ENCODE data around the gene SLC25A45.

SLC25A45 gene

DNA sequence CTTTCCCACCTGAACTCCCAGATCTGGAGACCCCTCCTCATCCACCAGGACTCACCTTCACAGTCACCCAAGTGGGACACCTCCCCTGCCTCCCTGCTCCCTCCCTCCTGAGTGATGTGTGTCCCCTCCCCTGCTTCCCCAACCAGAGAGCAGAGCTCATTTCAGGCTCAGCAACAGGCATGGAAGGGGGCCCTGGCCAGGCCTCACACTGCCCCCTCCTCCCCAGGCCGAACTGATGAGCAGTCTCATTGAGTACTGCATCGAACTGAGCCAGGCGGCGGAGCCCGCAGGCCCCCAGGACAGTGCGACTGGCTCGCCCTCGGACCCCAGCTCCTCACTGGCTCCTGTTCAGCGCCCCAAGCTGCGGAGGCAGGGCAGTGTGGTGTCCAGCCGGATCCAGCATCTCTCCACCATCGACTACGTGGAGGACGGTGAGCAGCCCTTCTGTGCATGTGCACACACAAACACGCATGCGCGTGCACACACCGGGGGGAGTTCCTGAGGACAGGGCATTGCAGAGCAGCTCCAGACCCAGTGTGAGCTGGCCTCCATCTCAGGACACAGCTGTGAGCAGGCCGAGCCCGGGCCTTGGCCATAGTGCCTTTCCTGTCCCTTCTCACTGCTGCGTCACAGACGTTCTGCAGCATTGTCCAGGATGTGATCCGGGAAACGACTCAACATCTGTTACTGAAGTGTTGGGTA, 22.3 kb upstream of the SLC25A45 start:
- no peak for DNase-seq (ENCODE audit: low read depth)

DNA sequence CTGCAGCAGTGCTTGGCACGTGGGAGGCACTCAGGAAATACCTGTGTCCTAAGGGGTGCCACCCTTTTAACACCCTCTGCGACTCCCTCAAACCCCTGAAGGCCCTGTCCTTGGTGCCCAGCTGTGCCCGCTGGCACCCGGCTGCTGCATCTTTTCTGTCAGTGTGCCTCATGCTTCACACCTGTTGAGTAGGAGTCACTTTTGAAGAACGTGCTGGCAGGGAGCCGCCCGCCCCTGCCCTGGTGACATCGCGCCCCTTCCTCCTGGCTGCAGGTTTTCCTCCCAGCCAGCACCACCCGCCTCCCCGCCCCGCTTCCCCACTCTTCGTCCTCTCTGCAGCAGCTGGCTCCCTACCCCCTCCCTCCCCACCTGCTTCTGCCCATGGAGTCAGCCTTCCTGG, 21.8 kb upstream of the SLC25A45 start:
- no peak for DNase-seq (ENCODE audit: low read depth)

DNA sequence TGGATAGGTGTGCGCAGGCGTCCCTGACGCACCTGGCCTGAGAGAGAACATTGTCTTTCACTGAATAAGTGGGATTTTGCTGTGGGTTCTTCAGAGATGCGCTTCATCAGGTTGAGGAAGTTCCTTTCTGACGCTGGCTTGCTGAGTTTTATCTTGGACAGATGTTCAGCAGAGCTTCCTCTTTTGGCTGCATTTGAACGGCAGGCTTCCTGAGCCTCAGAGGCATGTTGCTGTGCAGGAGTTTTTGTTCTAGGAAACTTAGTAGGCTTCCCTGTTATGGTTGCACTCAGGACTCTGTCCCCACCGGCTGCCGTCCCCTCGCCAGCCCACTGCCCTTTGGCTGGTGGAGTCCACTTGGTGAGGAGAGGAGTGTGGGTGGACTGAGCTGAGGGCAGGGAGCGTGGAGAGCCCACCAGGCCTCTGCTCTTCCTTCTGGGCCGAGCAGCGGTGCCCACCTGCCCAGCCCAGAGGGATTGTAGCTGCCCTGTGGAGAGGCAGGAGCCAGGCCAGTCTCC, 21.2 kb upstream of the SLC25A45 start:
- no peak for DNase-seq (ENCODE audit: low read depth)

DNA sequence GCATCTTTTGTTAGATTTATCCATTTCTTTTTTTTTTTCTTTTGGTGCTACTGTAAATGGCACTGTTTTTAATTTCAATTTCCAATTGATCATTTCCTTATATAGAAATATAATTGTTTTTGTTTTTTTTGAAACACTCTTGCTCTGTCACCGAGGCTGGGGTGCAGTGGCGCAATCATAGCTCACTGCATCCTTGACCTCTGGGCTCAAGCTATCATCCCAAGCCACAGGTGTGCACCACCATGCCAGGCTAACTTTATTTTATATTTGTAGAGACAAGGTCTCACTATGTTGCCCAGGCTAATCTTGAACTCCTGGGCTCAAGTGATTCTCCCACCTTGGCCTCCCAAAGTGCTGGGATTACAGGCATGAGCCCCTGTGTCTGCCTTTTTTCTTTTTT, 20.3 kb upstream of the SLC25A45 start:
- no peak for DNase-seq (ENCODE audit: low read depth)

DNA sequence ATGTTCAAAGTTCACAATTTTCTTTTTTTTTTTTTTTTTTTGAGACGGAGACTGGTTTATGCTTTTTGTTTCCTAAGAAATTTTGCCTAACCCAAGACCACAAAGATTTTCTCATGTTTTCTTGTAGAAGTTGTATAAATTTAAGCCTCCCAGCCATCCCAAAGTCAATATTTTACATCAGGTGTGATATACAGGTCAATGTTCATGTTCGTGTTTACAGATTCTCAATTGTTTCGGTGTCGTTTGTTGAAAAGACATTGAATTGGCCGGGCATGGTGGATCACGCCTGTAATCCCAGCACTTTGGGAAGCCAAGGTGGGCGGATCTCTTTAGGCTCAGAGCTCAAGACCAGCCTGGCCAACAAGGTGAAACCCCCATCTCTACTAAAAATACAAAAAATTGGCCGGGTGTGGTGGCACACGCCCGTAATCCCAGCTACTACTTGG, 19.4 kb upstream of the SLC25A45 start:
- DNase-seq (ENCODE audit: low read depth), result no peak

DNA sequence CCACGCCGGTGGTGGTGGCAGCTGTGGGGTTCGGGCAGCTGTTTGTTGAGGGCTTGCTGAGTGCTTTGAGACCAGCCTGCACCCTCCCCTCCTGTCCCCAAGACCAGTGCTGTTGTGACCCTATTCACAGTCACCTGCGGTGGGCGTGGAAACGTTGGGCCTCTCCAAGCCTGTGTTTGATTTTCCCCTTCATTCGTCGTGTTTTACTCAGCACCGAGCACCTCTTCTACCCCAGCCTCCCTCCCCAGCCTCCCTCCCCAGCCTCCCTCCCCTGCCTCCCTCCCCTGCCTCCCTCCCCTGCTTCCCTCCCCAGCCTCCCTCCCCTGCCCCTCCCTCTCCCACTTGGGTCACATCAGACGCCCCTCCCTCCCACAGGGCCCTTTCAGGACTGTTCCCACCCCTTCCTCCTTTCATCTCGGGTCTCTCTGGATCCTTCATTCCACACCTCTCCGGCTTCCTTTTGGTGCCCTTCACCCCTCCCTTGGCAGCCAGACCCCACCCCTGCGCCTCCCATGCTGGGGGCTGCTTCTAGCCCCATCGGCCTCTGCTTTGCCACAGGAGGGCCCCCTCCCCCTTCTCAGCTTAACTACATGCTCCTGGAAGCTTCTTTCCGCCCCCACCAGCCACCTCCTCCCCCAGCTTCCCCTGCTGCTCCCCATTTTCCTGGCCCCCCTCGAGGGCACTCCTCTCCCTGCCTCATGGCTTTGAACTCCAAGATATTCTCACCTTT, 18.8 kb upstream of the SLC25A45 start:
- no peak for DNase-seq (ENCODE audit: low read depth)

DNA sequence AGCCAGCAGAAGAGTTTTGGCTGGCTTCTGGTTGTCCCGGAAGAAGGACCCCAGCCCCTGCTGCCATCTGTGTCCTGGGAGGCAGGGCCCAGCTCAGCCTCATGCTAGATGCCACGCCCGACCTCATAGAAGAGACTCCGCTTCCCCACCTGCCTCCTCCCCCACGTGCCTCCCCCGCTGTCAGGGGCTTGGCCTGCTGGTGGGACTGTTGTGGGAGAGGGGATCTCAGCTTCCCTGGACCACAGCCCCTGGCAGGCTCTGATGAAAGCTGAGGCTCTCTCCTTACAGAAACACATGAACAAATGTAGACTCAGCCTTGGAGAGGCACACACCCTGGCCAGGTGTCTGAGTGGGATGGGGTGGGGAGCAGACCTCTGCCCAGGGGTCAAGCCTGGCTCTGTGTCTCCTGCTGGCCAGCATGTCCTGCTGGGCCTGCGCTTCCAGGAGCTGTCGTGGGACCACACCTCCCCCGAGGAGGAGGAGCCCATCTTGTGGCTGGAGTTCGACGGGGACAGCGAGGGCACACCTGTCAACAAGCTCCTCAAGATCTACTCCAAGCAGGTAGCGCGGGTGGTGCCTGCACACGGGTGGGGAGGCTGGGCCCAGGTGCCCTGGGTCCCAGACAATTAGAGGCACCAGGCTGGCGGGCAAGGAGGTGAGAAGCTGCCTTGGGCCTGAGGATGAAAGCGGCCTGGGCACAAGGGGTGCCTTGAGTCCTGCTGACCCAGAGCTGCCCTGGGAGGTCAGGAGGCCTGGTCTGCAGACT, 18.0 kb upstream of the SLC25A45 start:
- DNase-seq (ENCODE audit: low read depth), result no peak

DNA sequence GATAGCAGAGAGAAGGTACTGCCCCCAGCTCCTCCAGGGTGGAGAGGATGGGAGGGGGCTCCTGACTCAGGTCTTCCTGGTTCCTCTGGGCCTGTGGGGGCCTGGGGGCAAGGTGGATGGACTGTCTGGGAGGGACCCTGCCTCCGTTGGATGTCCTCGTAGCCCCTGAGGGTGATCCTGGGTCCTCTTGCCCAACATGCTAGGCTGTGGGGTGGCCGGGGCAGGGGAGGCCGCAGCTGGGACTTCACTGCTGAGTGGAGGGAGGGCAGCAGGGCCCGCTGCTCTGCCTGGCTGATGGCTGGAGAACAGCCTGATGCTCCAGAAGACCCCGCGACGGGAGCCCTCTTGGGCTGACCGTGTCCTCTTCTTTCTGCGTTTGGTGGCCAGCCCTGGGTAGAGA, 17.4 kb upstream of the SLC25A45 start:
- DNase-seq (ENCODE audit: low read depth), result no peak

DNA sequence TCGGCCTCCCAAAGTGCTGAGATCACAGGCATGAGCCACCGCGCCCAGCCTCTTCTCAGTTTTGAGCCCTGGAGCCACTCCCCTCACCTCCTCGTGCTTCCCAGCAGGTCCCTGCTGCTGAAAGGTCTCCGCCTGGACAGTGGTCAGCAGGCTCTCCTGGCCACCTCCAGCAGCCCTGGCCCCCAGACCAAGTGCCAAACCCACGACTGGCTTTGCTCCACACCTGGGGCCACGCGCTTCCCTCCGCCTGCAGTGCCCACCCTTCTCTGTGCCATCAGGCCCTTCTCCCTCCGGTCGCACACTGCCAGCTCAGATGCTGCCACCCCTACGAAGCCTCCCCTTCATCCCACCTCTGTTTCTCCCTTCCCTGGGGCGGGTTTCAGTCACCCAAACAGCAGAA, 16.8 kb upstream of the SLC25A45 start:
- DNase-seq (ENCODE audit: low read depth), result no peak

DNA sequence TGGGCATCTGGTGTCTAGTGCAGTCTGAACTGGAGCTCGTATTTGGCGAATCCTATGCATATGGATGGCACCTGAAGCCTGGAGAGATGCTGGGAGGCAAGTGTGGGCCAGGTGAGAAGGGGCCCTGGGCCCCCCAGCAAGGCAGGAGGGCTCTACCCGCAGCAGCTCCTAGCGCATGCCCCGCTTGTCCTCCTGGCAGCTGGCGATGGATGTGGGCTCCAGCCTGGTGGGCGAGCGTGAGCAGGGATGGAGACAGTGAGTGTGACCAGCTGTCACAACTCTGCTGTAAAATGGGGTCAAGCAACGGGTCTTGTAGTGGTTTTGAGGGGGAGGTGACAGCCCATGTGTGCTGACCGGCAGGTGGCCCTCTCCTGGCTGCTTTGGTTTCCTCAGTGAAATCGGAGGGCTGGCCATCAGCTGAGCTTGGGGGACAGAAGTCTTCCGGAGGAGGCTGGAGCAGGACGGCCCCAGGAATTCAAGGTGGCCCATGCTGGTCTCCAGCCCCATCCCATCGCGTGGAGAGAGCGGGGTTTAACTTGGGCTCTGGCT, 16.0 kb upstream of the SLC25A45 start:
- DNase-seq (ENCODE audit: low read depth), result no peak

DNA sequence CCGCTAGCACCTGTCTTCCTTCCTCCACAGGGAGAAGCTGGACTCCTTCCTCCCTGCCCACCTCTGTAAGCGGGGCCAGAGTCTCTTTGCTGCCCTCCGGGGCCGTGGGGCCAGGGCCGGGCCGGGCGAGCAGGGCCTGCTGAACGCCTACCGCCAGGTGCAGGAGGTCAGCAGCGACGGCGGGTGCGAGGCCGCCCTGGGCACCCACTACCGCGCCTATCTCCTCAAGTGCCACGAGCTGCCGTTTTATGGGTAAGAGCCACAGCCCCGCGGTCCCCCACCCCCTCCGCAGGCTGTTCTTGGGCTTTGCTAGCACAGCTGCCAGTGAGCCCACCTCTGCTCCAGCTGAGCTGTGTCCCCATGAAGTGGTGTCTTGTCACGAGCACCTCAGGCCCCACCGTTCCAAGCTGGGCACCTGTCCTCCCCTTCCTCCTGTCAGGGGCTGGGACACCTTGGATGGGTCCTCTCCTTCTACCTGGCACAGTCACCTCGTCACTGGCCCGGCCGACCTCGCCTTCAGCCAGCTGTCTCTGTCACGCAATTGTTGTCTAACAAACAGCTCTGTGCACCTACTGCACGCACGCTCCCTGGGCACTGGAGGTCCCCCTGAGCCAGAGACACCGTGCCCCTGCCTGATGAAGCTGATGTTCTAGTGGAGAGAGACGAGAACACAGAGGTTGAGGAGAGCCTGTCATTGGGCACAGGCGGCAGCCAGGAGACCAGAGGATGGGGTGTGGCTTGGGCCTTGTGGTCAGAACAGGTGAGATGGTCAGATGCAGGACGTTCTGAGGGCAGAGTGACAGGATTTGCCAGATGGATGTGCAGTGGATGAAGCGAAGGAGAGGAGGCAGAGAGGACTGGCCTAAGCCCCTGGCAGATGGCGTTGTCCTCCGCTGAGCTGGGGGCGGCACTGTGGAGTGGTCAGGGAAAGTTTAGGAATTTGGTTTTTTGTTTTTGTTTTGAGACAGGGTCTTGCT, 14.6 kb upstream of the SLC25A45 start:
- DNase-seq (ENCODE audit: low read depth), result no peak

DNA sequence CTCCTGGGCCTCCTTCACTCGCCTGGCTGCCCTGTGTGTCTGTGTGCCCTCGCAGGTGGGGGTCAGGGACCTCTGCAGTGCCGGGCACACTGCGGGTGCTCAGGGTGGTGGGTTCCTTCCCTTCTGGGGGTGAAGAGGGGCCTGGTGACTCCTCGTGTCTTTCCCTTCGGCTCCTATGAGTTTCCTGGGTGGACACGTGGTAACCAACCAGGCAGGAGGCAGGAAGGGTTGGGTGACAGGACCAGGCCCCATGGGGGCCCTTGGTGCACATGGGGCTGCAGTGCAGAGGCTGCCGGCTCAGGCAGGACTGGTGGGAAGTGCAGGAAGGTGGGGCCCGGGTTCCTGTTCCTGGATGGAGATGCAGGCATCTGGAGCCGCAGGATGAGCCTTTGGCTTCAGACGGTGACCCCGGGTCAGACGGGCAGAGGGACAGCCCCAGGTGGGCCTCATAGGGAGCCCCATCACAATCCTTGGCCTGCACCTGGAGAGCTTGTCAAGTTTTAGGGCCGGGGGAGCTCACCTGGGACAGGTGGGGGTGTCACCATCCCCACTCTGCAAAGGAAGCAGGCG, 13.6 kb upstream of the SLC25A45 start:
- no peak for DNase-seq (ENCODE audit: low read depth)

DNA sequence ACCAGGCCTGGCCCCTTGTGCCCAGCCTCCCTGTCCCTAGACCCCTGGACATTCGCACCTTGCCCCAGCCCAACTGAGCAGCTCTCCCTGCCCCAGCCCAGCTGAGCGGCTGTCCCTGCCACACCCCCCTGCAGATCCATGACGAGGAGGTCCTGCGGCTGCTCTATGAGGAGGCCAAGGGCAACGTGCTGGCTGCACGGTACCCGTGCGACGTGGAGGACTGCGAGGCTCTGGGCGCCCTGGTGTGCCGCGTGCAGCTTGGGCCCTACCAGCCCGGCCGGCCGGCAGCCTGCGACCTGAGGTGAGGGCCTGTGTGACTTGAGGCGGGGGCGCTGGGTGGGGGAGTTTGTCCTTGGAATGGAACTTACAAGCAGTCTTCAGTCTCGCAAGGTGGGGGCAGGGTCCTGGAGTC, 11.7 kb upstream of the SLC25A45 start:
- no peak for DNase-seq (ENCODE audit: low read depth)

DNA sequence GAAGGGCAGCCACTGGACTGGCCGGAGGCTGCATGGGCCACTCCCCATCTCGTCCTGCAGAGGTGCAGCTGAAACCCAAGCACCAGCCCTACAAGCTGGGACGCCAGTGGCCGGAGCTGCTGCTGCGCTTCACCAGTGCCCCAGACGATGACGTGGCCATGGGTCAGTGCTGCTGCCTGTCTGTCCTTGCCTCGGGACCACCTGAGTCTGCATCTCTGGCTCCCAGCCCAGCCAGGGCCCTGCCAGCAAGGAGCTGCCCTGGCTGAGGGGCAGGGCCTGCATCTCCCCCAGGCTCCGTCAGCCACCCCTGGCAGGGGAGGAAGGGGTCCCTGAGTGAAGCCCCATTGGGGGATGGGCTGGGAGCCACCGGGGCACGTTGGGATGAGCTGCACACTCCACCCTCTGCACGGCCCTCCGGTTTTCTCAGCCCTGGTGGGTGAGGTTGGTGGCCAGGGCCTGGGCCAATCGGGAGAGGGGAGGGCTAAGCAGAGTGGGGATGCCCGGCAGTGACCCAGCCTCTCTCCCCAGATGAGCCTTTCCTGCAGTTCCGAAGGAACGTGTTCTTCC, 11.2 kb upstream of the SLC25A45 start:
- no peak for DNase-seq (ENCODE audit: low read depth)

DNA sequence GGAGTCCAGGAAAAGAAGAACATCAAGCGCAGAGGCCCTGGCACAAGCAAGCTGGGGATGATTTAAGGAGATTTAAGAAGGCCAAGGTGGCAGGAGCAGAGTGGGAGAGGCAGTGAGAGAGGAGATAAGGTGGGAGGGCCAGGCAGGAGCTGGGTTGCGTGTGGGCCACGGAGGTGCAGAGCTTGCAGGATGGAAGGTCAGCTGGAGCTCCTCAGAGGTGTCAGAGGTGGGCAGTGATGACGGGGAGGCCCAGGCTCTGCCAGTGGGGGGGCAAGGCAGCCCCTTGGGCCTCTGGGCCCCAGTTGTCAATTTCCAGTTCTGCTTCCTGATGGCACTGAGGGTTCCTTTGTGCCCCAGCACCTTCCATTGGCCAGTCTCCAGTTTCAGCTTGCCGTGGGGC, 10.5 kb upstream of the SLC25A45 start:
- no peak for DNase-seq (ENCODE audit: low read depth)

DNA sequence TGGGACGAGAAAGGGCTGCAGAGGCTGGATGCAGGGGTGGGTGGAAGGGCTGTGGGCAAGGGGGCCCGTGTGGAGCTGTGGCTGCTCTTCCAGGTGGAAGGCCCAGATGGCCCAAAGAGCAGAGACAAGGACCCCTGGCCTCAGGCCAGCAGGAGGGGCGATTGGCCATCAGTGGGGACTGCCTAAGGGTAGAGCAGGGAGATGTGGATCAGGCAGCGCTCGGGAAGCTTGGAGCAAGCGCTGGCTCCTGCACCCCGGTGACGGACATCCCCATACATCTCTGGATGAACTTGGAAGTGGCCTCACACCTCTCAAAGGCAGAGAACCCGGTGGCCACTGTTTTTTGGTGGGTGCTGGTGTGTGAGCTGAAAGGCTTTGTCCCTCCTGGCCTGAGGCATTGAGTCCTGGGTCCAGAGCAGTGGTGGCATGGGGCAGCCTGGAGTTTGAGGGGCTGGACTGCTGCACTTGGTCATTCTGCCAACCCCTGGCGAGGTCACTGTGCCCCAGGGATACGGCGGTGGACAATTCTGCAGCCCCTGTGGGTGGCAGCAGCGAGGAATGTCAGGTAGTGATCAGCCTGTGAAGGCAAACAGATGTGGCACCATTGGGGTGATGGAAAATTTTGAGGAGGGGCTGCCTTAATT, 9.9 kb upstream of the SLC25A45 start:
- DNase-seq (ENCODE audit: low read depth), result no peak

DNA sequence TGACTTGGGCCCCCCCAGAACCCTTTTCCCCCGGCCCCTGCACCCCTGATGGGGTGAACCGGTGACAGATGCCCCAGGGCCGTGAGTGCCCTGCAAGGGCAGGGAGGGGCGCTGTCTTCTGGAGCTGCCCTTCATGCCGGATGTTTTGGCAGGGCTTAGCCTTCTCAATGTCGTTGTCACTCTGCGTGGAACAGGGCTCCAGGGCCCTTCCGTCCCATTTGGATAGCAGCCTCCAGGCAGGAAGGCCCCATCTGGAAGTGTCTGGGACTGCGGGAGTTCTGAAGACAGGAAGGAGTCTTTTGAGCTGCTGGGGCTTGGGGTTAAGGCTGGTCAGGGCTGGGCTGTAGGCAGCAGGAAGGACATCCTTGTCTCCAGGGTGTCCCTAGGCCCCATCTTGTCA, 8.6 kb upstream of the SLC25A45 start:
- DNase-seq (ENCODE audit: low read depth), result no peak

DNA sequence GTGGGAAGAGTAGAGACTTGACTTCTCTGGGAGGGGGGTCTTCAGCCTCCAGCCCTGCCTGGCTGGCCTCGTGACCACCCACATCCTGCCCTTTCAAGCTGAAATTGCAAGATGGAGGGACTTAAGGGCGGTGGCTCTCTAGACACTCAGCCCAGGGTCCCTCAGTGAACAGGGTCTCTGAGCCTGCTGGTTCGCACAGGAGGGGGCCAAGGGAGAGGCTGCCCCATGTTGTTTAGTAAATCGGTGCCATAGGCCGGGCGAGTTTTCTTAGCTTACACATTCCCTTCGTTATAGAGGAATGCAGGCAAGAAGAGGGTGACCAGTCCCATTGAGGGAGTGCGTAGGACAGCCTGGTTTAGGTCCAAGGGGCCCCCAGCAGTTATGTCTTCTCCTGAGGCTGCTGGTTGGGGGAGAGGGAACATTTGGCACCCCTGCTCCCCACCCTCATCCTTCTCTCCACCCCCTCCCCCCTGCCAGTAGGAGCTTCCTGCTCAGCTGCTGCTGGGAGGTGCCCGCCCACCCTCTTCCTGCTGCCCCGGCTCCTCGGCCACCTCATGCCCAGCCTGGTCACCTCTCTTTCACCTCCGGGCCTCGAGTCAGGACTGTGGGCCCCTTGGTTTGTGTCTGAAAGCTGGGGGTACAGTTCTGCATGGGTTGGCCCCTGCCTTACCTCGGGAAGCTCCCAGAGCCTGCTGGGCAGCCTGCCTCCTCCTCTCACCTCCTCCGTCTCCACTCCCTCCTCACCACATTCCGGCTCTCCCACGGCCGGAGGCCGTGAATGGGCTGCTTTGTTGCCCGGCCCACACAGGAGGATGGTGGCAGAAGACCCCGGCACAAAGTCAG, 7.9 kb upstream of the SLC25A45 start:
- no peak for DNase-seq (ENCODE audit: low read depth)

DNA sequence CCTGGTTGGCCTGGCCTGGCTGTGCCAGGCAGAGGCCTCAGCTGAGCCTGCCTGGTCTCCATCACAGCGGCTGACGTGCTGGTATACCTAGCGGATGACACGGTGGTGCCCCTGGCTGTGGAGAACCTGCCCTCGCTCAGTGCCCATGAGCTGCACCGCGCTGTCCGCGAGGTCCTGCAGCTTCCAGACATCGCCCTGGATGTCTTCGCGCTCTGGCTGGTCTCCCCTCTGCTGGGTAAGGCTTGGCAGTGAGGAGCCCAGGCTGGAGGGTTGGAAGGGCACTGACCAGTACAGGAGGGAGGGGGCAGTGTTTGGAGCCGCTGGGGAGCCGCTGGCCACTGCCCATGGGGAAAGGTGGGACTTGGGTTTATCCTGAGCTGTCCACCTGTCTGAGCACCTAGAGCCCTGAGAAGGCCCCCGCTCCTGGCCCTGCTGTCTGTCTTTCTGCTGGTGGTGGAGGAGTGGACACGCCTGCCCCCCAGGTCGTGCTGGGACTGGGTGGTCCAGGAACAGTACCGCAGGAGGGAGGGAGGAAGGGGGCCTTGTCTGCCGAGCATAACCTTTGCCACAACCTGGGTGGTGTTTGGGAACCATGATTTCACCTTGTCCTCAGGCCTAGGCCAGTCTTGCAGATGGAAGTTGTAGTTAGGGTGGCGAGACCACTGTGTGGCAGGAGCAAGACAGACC, 7.0 kb upstream of the SLC25A45 start:
- no peak for DNase-seq (ENCODE audit: low read depth)

Data from activated T-cell treated with anti-CD3 and anti-CD28 coated beads for 48 hours (primary cell).